LNCAP (cell line): Measurements from ENCODE around the gene FADS1.

Source experiments
- CTCF ChIP-seq: fragments of 450-650 bp; IDR thresholded peaks from 2 replicates; pipeline ENCODE4 v1.5.1; 2017; ENCODE audit warnings: mild to moderate bottlenecking

Gene FADS1

GRCh38 chr11:61828629-61829407 lies 12.0 kb upstream of the FADS1 start:
- TF ChIP-seq CTCF, result peak; percentile 56; the same call in 1 of the 2 replicates

GRCh38 chr11:61828379-61828628 lies 11.5 kb upstream of the FADS1 start:
- TF ChIP-seq CTCF, result no peak

GRCh38 chr11:61827571-61828378 lies 11.0 kb upstream of the FADS1 start, which contains the start of gene FADS2:
FADS2 (plus strand) TSS chr11:61828300; CDS start chr11:61828391, 91 bp downstream.
- TF ChIP-seq CTCF, result no peak

- TF ChIP-seq CTCF, result no peak
Measured at GRCh38 chr11:61826930-61827570, 10.2 kb upstream of the FADS1 start.

- TF ChIP-seq CTCF, result no peak
Measured at GRCh38 chr11:61820174-61820573, 3.4 kb upstream of the FADS1 start.

- no peak for TF ChIP-seq CTCF
Measured at GRCh38 chr11:61817471-61818202, 834 bp upstream of the FADS1 start.
